ENCODE results near the gene IKZF3. TPM values are rescaled to one million over a fixed set of nuclear protein-coding genes. Genes with fewer than 3 reads are reported as not detected.

IKZF3 gene
- polyA plus RNA-seq, 1 donor from 2014 or later, result not detected

- H3K27ac ChIP-seq (ENCODE audit: low read length), result no peak overlapping the region
- no peaks in the 10 kb centered on the region for H3K9me3 ChIP-seq (ENCODE audit: low read length)
- H3F3A ChIP-seq (ENCODE audit: insufficient read depth, low read length, poor library complexity, severe bottlenecking), result no peaks in the 10 kb centered on the region
- H3K4me2 ChIP-seq (ENCODE audit: low read length), result no peak overlapping the region
- no peaks in the 10 kb centered on the region for H3K36me3 ChIP-seq (ENCODE audit: insufficient read depth, low read length)
- no peaks in the 10 kb centered on the region for H3K79me2 ChIP-seq (replicated peaks; ENCODE audit: insufficient read depth, low read length)
- H3K4me3 ChIP-seq (ENCODE audit: low read length), result no peak overlapping the region
- no peak overlapping the region for H3K9ac ChIP-seq (ENCODE audit: low read length)
- no peaks in the 10 kb centered on the region for H4K20me1 ChIP-seq (ENCODE audit: insufficient read depth)
- H2AFZ ChIP-seq (ENCODE audit: low read depth, low read length), result no peak overlapping the region
- H3K27me3 ChIP-seq (ENCODE audit: insufficient read depth, low read depth, low read length), result peaks cover 48% of the 10 kb centered on the region
- TF ChIP-seq EP300 (conservative IDR thresholded peaks at IDR 0.05; ENCODE audit: poor library complexity, severe bottlenecking), result no peak
- no peak for TF ChIP-seq REST (IDR thresholded peaks at IDR 0.05; ENCODE audit: borderline replicate concordance)
- no peaks in the 10 kb centered on the region for H3K9me2 ChIP-seq (ENCODE audit: insufficient read depth, low read length)
These were observed 3.2 kb upstream of the IKZF3 start for GRCh38 chr17:39867084-39867879.

- no peak overlapping the region for H3K27ac ChIP-seq (ENCODE audit: low read length)
- peaks cover 55% of the 10 kb centered on the region for H3K27me3 ChIP-seq (ENCODE audit: insufficient read depth, low read depth, low read length)
These were observed 2.1 kb upstream of the IKZF3 start for GRCh38 chr17:39866013-39866730.

More at GRCh38 chr17:39866013-39866730, 2.1 kb upstream of the IKZF3 start:
- Histone ChIP-seq H3K79me2 (replicated peaks; ENCODE audit: insufficient read depth, low read length) (no peaks in the 10 kb centered on the region), H3F3A (ENCODE audit: insufficient read depth, low read length, poor library complexity, severe bottlenecking) (no peaks in the 10 kb centered on the region), H3K9me2 (ENCODE audit: insufficient read depth, low read length) (no peaks in the 10 kb centered on the region), H3K9me3 (ENCODE audit: low read length) (no peaks in the 10 kb centered on the region), H4K20me1 (ENCODE audit: insufficient read depth) (no peaks in the 10 kb centered on the region), H3K4me3 (ENCODE audit: low read length) (no peak overlapping the region), H3K4me2 (ENCODE audit: low read length) (no peak overlapping the region), H2AFZ (ENCODE audit: low read depth, low read length) (no peak overlapping the region), H3K36me3 (ENCODE audit: insufficient read depth, low read length) (no peaks in the 10 kb centered on the region), H3K9ac (ENCODE audit: low read length) (no peak overlapping the region)
- TF ChIP-seq EZH2 (IDR thresholded peaks at IDR 0.05; ENCODE audit: borderline replicate concordance, insufficient read depth, low read length, poor library complexity, severe bottlenecking), result no peak
- TF ChIP-seq POLR2AphosphoS5 (IDR thresholded peaks at IDR 0.05), result no peak
- TF ChIP-seq REST (IDR thresholded peaks at IDR 0.05; ENCODE audit: borderline replicate concordance), result no peak

Measured in neural cell (in vitro differentiated cells).